Measurements from ENCODE around the gene C4B. TPM values are rescaled to one million over a fixed set of nuclear protein-coding genes. Genes with fewer than 3 reads are reported as not detected.
"Not testable (repeated sequence)": the region's sequence is repeated elsewhere in the genome, so short reads cannot be mapped to it uniquely, and the experiment has no call there.

C4B gene
- polyA plus RNA-seq, 4 donors: 9.6 to 87.6 (median 26.6) TPM

GRCh38 chr6:32008616-32009015 is 6.0 kb upstream of the C4B start:
- not testable (repeated sequence) for H3K27ac ChIP-seq (ENCODE audit: low read depth in 1 of 3, low read length in 2 of 3); FAIRE-seq; DNase-seq; H3K4me3 ChIP-seq (ENCODE audit: low read depth in 1 of 3, low read length in 3 of 3); H3K36me3 ChIP-seq (ENCODE audit: control insufficient read depth in 3 of 3, insufficient read depth in 2 of 3, low read depth in 1 of 3, low read length in 3 of 3); H3K4me1 ChIP-seq (ENCODE audit: control insufficient read depth in 3 of 3, insufficient read depth in 2 of 3, low read depth in 1 of 3, low read length in 2 of 3); H3K27me3 ChIP-seq (ENCODE audit: control insufficient read depth in 3 of 3, insufficient read depth in 3 of 3, low read length in 3 of 3); H3K9me3 ChIP-seq (ENCODE audit: control insufficient read depth in 2 of 2, insufficient read depth in 1 of 2, low read depth in 1 of 2, low read length in 1 of 2)
- WGBS, 3 donors: 41 to 67% (median 45%) methylated on average over 5 to 7 of the region's 12 CpGs

- WGBS, 3 donors: 50 to 83% (median 63%) methylated on average over 1 to 5 of the region's 12 CpGs
- not testable (repeated sequence) for H3K4me1 ChIP-seq (ENCODE audit: control insufficient read depth in 3 of 3, insufficient read depth in 2 of 3, low read depth in 1 of 3, low read length in 2 of 3); H3K27ac ChIP-seq (ENCODE audit: low read depth in 1 of 3, low read length in 2 of 3); FAIRE-seq; H3K4me3 ChIP-seq (ENCODE audit: low read depth in 1 of 3, low read length in 3 of 3); H3K9me3 ChIP-seq (ENCODE audit: control insufficient read depth in 2 of 2, insufficient read depth in 1 of 2, low read depth in 1 of 2, low read length in 1 of 2); H3K36me3 ChIP-seq (ENCODE audit: control insufficient read depth in 3 of 3, insufficient read depth in 2 of 3, low read depth in 1 of 3, low read length in 3 of 3); DNase-seq; H3K27me3 ChIP-seq (ENCODE audit: control insufficient read depth in 3 of 3, insufficient read depth in 3 of 3, low read length in 3 of 3)
Measured at GRCh38 chr6:32009537-32009936, 5.1 kb upstream of the C4B start.

GRCh38 chr6:32010856-32011530 is 3.6 kb upstream of the C4B start:
- not testable (repeated sequence) for H3K4me3 ChIP-seq (ENCODE audit: low read depth in 1 of 3, low read length in 3 of 3); H3K27me3 ChIP-seq (ENCODE audit: control insufficient read depth in 3 of 3, insufficient read depth in 3 of 3, low read length in 3 of 3); H3K9me3 ChIP-seq (ENCODE audit: control insufficient read depth in 2 of 2, insufficient read depth in 1 of 2, low read depth in 1 of 2, low read length in 1 of 2); H3K27ac ChIP-seq (ENCODE audit: low read depth in 1 of 3, low read length in 2 of 3); H3K36me3 ChIP-seq (ENCODE audit: control insufficient read depth in 3 of 3, insufficient read depth in 2 of 3, low read depth in 1 of 3, low read length in 3 of 3); DNase-seq; H3K4me1 ChIP-seq (ENCODE audit: control insufficient read depth in 3 of 3, insufficient read depth in 2 of 3, low read depth in 1 of 3, low read length in 2 of 3); FAIRE-seq
- WGBS, 3 donors: 62 to 82% (median 71%) methylated on average over 8 to 20 of the region's 27 CpGs

GRCh38 chr6:32012941-32013617 is 1.5 kb upstream of the C4B start:
- H3K27ac ChIP-seq (ENCODE audit: low read depth in 1 of 3, low read length in 2 of 3); H3K9me3 ChIP-seq (ENCODE audit: control insufficient read depth in 2 of 2, insufficient read depth in 1 of 2, low read depth in 1 of 2, low read length in 1 of 2); H3K36me3 ChIP-seq (ENCODE audit: control insufficient read depth in 3 of 3, insufficient read depth in 2 of 3, low read depth in 1 of 3, low read length in 3 of 3); FAIRE-seq; H3K4me3 ChIP-seq (ENCODE audit: low read depth in 1 of 3, low read length in 3 of 3); H3K27me3 ChIP-seq (ENCODE audit: control insufficient read depth in 3 of 3, insufficient read depth in 3 of 3, low read length in 3 of 3); DNase-seq; H3K4me1 ChIP-seq (ENCODE audit: control insufficient read depth in 3 of 3, insufficient read depth in 2 of 3, low read depth in 1 of 3, low read length in 2 of 3): not testable (repeated sequence)
- WGBS, 3 donors: 83 to 88% (median 87%) methylated on average over 13 to 17 of the region's 17 CpGs

GRCh38 chr6:32013738-32014137 is 857 bp upstream of the C4B start:
- H3K27ac ChIP-seq (ENCODE audit: low read depth in 1 of 3, low read length in 2 of 3); H3K4me1 ChIP-seq (ENCODE audit: control insufficient read depth in 3 of 3, insufficient read depth in 2 of 3, low read depth in 1 of 3, low read length in 2 of 3); H3K36me3 ChIP-seq (ENCODE audit: control insufficient read depth in 3 of 3, insufficient read depth in 2 of 3, low read depth in 1 of 3, low read length in 3 of 3); H3K4me3 ChIP-seq (ENCODE audit: low read depth in 1 of 3, low read length in 3 of 3); H3K27me3 ChIP-seq (ENCODE audit: control insufficient read depth in 3 of 3, insufficient read depth in 3 of 3, low read length in 3 of 3); H3K9me3 ChIP-seq (ENCODE audit: control insufficient read depth in 2 of 2, insufficient read depth in 1 of 2, low read depth in 1 of 2, low read length in 1 of 2); FAIRE-seq; DNase-seq: not testable (repeated sequence)
- WGBS, 3 donors: no CpG with 5 or more reads among the region's 5 CpGs

- H3K4me3 ChIP-seq (ENCODE audit: low read depth in 1 of 3, low read length in 3 of 3); H3K27ac ChIP-seq (ENCODE audit: low read depth in 1 of 3, low read length in 2 of 3); H3K4me1 ChIP-seq (ENCODE audit: control insufficient read depth in 3 of 3, insufficient read depth in 2 of 3, low read depth in 1 of 3, low read length in 2 of 3); H3K9me3 ChIP-seq (ENCODE audit: control insufficient read depth in 2 of 2, insufficient read depth in 1 of 2, low read depth in 1 of 2, low read length in 1 of 2); FAIRE-seq; DNase-seq; H3K27me3 ChIP-seq (ENCODE audit: control insufficient read depth in 3 of 3, insufficient read depth in 3 of 3, low read length in 3 of 3); H3K36me3 ChIP-seq (ENCODE audit: control insufficient read depth in 3 of 3, insufficient read depth in 2 of 3, low read depth in 1 of 3, low read length in 3 of 3): not testable (repeated sequence)
- WGBS, 3 donors: no CpG with 5 or more reads among the region's 10 CpGs
Measured at GRCh38 chr6:32022100-32022499, 7.5 kb downstream of the C4B start.

GRCh38 chr6:32028631-32029030 is 14.0 kb downstream of the C4B start:
- not testable (repeated sequence) for H3K4me1 ChIP-seq (ENCODE audit: control insufficient read depth in 3 of 3, insufficient read depth in 2 of 3, low read depth in 1 of 3, low read length in 2 of 3); FAIRE-seq; H3K27me3 ChIP-seq (ENCODE audit: control insufficient read depth in 3 of 3, insufficient read depth in 3 of 3, low read length in 3 of 3); H3K36me3 ChIP-seq (ENCODE audit: control insufficient read depth in 3 of 3, insufficient read depth in 2 of 3, low read depth in 1 of 3, low read length in 3 of 3); H3K9me3 ChIP-seq (ENCODE audit: control insufficient read depth in 2 of 2, insufficient read depth in 1 of 2, low read depth in 1 of 2, low read length in 1 of 2); H3K4me3 ChIP-seq (ENCODE audit: low read depth in 1 of 3, low read length in 3 of 3); DNase-seq; H3K27ac ChIP-seq (ENCODE audit: low read depth in 1 of 3, low read length in 2 of 3)
- 81 to 91% (median 90%) methylated on average over 3 to 7 of the region's 10 CpGs for WGBS, 3 donors

GRCh38 chr6:32029553-32029952 is 15.0 kb downstream of the C4B start:
- not testable (repeated sequence) for H3K4me3 ChIP-seq (ENCODE audit: low read depth in 1 of 3, low read length in 3 of 3); H3K27ac ChIP-seq (ENCODE audit: low read depth in 1 of 3, low read length in 2 of 3); H3K9me3 ChIP-seq (ENCODE audit: control insufficient read depth in 2 of 2, insufficient read depth in 1 of 2, low read depth in 1 of 2, low read length in 1 of 2); H3K27me3 ChIP-seq (ENCODE audit: control insufficient read depth in 3 of 3, insufficient read depth in 3 of 3, low read length in 3 of 3); H3K4me1 ChIP-seq (ENCODE audit: control insufficient read depth in 3 of 3, insufficient read depth in 2 of 3, low read depth in 1 of 3, low read length in 2 of 3); FAIRE-seq; DNase-seq; H3K36me3 ChIP-seq (ENCODE audit: control insufficient read depth in 3 of 3, insufficient read depth in 2 of 3, low read depth in 1 of 3, low read length in 3 of 3)
- 85 to 93% (median 92%) methylated on average over 6 to 8 of the region's 14 CpGs for WGBS, 3 donors

All from small intestine (tissue), 7 donors.